PC-9 (cell line): ENCODE results near the gene VAMP5.

Source experiments
- CTCF ChIP-seq: fragments of 200-600 bp; sonication (generic); conservative IDR thresholded peaks from 2 replicates; pipeline ENCODE4 v1.6.1; 2017; ENCODE audit warnings: mixed run types, antibody characterized with exemption, mild to moderate bottlenecking, moderate library complexity
- EZH2 ChIP-seq: fragments of 200-600 bp; sonication (generic); IDR thresholded peaks from 2 replicates; pipeline ENCODE4 v1.8.0; 2017; ENCODE audit warnings: antibody characterized with exemption, low read depth

GRCh38 chr2:85534881-85535280, 49.4 kb upstream of the VAMP5 start:
- TF ChIP-seq CTCF (no peak), EZH2 (no peak)
